GM21390 (cell line): ENCODE data around the gene PRRT2.
"Not testable (repeated sequence)": the region's sequence is repeated elsewhere in the genome, so short reads cannot be mapped to it uniquely, and the experiment has no call there.

Experiments
- ATAC-seq: cut with Tn5 transposase; IDR thresholded peaks from one replicate; pipeline ENCODE4 v1.9.1; 2021; ENCODE audit not compliant: unreplicated experiment

Gene PRRT2

DNA sequence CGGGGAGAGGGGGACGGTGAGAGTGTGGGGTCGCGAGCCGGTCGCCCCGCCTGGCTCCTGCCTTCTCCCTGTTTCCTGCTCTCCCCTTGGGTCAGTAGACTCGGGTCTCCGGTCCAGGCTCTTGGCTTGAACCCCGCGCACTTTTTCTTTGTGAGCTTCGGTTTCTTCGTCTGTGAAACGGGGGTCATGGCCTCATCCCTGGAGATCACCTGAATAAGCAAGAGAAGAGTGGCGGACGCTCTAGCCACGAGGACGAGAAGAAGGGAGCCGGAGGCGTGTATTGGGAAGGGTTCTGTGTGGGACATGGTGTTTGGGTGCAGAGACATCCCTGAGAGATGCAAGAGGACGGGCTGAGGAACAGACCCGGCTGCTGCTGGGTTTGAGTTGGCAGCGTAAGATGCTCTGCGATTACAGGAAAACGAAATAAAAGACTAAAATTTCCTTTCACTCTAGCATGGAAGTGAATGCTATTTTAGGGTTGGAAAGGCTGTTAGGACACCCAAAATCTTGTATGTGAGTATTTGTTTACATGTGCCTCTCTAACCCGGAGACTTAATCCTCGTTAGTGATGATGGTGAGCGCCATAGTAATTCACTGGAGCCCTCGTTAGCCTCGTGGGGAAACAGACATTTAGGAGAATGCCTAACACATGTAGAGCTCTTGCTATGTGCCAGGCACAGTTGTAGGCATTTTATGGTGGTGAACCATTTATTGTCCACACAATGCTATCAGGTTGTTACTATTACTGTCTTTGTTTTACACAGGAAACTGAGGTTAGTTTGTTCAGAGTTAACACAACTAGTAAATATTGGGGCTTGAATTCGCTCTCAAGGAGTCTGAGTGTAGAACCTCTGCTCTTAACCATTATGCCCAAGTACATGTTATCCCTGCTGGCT is 20.8 kb upstream of the PRRT2 start:
- peak; percentile 24 for ATAC-seq

DNA sequence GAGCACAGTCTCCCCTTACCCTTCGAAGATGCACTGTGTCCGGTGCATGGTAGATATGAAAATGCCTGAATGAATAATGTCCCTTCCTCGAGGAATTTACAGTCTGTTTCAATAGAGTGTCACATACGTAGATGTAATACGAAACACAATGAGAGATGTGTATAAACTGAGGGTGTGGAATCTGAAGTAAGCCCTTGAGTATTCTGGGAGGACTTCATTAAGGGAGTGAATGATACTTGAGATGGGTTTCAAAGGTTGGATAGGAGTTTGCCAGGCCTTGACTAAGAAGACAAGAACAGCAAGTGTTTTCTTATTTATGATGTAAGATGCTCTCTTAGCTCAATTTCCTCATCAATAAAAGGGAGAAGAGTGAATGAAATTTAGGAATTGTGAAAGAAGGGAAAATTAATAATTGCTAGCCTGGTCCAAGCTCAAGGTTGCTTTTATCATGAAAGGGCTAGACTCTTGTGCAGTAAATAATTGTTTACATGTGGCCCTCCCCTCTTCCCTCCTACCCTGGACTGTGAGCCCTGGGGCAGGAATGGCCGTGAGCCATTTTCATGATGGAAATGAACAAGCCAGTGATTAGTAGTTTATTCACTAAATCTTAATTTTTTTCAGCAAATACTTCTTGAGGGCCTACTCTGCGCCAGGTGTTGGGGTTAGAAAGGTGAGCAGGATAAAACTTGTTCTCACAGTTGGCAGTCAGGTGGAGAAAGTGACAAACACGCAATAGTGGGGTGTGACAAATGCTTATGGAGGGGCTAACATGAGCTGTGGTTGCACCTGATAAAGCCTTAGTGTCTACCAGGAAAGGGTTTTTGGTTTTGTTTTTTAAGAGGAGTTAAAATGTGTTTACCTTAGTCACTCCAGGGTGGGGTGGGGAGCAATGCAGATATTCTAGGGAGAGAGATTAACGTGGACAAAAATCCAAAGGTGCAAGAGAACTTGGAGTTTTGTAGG is 19.9 kb upstream of the PRRT2 start:
- ATAC-seq: no peak

DNA sequence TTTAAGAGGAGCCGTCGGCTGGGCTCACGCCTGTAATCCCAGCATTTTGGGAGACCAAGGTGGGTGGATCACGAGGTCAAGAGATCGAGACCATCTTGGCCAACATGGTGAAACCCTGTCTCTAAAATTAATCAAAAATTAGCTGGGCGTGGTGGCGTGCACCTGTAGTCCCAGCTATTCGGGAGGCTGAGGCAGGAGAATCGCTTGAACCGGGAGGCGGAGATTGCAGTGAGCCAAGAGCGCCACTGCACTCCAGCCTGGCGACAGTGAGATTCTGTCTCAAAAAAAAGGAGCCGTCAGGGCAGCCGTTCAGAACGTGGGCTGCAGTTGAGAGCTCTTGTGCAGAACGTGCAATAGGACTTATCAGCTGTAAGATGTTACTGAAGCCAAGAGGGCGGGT is 18.8 kb upstream of the PRRT2 start:
- not testable (repeated sequence) for ATAC-seq

DNA sequence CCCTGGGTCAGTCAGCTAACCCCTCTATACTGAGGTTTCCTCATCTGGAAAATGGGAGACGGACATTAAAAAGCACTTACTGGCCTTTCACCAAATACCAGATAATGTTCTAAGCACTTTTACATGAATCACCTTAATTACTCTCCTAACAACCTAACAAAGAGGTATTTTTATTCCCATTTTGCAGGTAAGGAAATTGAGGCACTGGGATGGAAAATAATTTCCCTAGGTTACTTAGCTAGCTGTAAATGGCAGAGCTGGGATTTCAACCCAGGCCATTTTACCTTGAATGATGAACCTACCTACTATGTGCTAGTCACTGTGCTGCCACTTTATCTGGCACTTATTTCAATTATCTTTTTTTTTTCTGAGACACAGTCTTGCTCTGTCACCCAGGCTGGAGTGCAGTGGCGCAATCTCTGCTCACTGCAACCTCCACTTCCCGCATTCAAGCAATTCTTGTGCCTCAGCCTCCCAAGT is 17.7 kb upstream of the PRRT2 start:
- ATAC-seq: no peak

DNA sequence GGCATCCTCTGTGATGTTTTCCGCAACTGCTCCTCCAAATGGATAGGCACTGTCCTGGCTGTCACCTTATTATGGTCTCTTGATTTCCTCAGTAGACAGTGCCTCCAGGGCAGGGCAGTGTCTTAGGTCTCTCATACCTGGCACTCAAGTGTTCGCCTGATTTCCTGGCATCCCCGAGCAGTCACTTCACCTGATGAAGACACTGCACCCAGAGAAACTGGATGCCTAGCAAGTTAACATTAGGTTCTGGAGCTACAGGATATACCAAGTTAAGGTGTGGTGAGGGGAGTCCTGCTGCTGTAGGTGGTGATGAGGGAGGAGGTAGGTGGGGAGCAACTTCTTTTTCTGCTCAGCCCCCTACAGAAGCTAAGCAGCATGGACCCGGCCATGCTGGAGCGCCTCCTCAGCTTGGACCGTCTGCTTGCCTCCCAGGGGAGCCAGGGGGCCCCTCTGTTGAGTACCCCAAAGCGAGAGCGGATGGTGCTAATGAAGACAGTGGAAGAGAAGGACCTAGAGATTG is 9.5 kb upstream of the PRRT2 start:
- ATAC-seq: no peak

DNA sequence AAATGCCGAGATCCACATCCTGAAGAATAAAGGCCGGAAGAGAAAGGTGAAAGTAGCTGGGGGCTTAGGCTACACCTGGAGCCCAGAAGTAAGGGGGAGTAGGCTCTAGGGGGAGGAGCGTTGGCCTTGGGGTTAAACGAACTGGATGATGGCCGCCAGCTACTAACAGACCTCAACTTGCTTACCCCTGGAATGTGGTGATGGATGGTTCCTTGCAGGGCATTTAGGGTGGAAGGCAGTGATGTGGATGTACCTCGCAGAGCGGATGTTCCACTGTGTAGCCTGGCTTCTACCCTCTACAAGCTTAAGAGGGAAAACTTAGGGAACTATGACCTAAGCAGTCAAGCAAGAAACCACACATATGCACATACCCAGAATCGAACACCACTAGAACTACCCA is 8.0 kb upstream of the PRRT2 start:
- ATAC-seq: no peak

DNA sequence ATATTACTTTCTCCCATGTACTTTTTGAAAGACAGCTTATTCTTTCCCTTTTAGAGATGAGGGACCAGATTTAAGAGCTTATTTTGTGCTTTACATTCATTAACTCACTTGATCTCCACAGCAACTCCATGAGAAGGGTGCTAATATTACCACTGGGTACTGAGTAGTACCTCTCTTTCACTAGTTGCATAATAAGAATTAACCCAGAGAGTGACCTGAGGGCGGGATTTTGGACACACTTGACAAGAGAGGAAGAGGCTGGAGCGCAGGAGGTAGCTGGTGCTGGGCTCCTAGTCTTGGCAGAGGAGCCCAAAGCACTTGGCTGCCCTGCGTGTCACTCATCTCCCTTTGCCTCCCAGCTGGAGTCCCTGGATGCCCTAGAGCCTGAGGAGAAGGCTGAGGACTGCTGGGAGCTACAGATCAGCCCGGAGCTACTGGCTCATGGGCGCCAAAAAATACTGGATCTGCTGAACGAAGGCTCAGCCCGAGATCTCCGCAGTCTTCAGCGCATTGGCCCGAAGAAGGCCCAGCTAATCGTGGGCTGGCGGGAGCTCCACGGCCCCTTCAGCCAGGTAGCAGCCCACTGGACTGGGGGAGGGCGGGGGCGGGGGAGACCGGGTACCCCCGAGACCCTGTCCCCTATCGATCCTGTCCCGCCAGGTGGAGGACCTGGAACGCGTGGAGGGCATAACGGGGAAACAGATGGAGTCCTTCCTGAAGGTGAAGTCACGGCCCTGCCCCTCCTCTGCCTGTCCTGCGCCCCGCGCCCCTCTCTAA is 7.3 kb upstream of the PRRT2 start:
- no peak for ATAC-seq

DNA sequence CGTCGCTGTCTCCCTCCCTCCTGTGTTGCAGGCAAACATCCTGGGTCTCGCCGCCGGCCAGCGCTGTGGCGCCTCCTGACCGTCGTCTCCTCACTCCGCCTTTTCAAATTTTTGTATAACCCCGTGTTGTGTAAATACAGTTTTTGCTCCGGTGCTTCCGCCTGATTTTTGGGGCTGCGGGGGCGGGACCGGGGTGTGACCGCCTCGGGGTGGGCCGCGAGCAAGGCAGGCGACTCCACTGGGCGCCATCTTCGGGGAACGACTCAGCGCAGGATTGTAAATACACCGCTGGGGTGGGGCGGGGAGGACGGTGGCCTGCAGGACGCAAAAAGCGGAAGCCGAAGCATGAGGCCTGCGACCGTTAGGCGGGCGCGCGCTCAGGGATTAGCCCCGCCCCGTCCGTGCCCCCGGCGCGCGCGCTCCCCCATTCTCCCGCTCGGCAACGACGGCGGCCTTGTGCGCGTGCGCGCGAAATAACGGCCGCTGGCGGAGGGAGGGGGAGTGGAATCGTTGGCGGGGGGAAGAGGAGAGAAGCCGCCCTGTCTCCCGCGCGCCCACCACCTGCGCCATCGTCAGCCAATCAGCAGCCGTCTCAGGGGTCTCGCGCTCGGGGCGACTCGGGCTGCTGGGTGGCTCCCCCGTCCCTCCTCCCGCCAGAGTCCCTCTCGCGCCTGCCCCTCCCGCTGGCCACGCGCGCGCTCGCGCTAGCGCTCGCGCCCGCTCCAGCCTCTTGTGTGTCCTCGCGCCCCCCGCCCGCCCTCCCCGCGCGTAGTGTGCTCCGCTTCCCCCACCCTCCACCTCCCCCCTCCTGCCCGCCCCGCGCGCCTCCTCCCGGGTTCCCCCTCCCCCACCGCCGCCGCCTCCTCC is 6.5 kb upstream of the PRRT2 start:
- ATAC-seq: peak; percentile 51

DNA sequence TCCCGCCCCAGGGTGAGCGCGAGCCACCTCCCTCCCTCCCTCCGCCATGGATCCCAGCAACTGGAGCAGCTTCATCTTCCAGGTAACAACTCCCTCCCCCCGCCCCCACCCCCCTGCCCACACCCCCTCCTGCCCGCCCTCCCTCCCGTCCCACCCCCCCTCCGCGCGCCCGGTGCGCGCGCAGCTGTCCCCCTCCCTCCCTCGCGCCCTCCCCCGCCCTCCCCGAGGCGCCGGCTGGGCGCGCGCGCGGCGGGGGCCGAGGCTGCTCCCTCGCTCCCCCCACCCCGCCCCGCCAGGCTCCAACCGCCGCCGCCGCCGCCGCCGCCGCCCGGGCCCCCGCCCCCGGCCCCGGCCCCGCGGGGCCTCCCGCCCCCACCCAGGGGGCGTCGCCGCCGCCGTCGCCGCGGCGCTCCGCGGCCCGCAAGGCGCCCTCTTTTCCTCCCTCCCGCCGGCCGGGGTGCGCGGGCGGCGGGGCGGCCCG is 5.9 kb upstream of the PRRT2 start, which contains the start of gene MAZ:
Gene MAZ, plus strand, starts transcription at position 431 of the 481 bp plus-strand sequence. CDS start 173 bp downstream, outside the sequence.
- ATAC-seq: no peak

DNA sequence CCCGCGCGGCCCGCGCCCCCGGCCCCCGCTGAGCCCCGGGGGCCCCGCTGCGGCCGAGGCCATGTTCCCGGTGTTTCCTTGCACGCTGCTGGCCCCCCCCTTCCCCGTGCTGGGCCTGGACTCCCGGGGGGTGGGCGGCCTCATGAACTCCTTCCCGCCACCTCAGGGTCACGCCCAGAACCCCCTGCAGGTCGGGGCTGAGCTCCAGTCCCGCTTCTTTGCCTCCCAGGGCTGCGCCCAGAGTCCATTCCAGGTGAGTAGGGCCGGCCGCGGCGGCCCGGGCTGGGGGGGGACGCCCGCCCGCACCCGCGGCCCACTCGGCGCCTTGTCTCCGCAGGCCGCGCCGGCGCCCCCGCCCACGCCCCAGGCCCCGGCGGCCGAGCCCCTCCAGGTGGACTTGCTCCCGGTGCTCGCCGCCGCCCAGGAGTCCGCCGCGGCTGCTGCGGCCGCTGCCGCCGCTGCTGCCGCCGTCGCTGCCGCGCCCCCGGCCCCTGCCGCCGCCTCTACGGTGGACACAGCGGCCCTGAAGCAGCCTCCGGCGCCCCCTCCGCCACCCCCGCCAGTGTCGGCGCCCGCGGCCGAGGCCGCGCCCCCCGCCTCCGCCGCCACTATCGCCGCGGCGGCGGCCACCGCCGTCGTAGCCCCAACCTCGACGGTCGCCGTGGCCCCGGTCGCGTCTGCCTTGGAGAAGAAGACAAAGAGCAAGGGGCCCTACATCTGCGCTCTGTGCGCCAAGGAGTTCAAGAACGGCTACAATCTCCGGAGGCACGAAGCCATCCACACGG is 5.2 kb upstream of the PRRT2 start:
- no peak for ATAC-seq

DNA sequence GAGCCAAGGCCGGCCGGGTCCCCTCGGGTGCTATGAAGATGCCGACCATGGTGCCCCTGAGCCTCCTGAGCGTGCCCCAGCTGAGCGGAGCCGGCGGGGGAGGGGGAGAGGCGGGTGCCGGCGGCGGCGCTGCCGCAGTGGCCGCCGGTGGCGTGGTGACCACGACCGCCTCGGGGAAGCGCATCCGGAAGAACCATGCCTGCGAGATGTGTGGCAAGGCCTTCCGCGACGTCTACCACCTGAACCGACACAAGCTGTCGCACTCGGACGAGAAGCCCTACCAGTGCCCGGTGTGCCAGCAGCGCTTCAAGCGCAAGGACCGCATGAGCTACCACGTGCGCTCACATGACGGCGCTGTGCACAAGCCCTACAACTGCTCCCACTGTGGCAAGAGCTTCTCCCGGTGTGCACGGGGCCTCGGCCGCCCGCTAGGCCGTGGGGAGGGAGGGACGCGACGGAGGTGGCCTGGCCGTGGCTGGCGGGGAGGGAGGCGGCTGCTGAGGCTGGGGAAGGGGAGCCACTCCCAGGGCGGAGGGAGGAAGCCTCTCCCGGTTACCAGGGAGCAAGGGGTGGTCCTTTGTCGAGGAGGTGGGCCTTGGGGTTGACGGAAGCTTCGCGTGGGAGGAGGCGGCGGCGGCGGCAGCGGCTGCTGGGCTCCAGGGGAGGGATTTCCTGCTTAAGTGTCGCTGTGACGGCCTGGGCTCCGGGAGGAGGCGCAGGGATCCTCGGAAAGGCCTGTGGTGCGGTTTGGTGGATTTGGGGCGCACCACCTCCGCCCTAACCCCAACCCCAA is 4.4 kb upstream of the PRRT2 start:
- ATAC-seq: no peak

DNA sequence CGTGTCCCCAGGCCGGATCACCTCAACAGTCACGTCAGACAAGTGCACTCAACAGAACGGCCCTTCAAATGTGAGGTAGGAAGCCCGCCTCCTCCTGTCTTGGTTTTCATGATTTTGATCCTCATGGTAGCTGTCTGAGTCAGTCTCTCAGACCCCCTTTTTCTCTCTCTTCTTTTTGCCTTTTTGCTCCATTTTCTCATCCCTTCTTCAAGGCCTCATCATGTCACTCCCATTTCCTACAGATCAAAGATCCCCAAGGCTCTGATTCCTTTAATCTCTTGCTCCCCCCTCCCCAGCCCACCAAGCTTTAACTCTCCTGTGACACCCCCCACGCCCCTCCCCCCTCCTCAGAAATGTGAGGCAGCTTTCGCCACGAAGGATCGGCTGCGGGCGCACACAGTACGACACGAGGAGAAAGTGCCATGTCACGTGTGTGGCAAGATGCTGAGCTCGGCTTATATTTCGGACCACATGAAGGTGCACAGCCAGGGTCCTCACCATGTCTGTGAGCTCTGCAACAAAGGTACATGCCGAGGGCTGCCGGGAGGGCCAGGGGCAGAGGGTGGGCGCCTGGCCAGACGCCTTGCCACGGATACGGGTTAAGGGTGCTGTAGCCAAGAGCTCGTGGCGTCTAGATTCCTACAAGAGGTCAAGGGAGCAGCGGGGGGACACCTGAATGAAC is 3.6 kb upstream of the PRRT2 start:
- ATAC-seq: no peak

DNA sequence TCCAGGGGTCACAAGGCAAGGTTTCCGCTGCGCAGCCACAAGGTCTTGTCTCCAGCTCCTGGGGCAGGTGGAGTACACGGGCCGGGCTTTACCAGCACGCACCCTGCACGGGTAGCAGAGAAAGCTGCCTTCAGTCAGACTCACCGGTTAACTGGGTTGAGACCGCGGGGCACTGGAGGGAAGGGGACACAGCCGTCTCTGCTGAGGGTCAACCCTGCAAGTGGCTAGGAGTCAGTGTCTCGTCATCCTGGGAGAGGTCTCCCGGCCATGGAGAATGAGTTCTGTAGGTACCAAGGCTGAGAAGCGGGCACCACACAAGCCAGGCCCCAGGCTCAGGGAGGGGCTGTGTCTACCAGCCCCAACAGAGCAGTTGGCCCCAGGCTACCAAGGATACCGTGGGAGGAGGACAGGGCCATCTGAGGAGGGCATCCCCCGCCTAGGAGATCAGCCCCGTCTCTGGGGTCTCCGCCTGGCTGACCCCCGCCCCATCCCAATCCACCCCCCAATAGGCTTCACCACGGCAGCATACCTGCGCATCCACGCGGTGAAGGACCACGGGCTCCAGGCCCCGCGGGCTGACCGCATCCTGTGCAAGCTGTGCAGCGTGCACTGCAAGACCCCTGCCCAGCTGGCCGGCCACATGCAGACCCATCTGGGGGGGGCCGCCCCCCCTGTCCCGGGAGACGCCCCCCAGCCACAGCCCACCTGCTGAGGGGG is 2.8 kb upstream of the PRRT2 start:
- no peak for ATAC-seq

DNA sequence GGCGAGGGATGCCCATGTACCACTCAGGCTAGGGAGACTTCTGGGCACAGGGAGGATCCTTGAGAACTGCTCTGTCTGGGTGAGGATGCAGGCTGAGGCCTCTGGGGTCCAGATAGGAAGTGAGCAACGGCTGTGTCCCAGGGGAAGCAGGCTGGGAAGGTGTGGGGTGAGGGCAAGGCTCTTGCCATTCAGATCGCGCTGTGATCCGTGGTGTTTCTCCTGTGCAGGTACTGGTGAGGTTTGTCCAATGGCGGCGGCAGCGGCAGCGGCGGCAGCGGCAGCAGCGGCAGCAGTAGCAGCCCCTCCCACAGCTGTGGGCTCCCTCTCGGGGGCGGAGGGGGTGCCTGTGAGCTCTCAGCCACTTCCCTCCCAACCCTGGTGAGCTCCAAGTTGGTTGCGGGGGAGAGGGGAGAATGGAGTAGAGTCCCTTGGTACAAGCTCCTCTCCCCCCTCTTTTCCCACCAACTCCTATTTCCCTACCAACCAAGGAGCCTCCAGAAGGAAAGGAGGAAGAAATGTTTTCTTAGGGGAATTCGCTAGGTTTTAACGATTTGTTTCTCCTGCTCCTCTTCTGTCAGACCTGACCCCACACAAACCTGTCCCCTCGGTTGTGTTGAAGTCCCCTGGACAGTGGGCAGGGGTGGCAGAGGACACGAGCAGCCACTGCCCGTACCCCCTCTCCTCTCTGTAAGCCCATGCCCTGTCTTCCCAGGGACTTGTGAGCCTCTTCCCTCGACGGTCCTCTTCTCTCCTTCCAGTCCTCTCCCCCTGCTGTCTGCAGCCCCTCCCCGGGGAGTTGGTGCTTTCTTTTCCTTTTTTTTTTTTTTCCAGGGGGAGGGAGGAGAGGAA is 1.9 kb upstream of the PRRT2 start:
- ATAC-seq: no peak

DNA sequence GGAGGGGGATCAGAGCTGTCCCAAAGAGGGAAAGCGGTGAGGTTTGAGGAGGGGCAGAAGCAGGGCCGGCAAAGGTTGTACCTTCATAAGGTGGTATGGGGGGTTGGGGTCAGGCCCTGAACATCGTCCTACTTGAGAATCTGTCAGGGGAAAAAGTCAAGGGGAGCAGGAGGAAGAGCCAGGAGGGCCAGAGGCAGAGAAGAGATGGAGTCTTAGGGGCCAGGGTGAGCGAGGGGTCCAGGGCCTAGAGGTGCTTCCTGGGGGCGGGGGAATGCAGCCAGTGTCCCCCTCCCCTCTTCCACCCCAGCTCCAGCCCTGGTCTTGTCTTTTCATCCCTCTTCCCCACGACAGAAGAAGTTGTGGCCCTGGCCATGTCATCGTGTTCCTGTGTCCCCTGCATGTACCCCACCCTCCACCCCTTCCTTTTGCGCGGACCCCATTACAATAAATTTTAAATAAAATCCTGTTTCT is 1.3 kb upstream of the PRRT2 start:
- ATAC-seq: no peak
